Natural killer cell treated with Interleukin-12 subunit alpha and Interleukin-12 subunit beta and Interleukin-15 and Interleukin-18, amount 100 ng/mL, for 72 hours (primary cell): Measurements from ENCODE around the gene ITK. TPM values are rescaled to one million over a fixed set of nuclear protein-coding genes. Genes with fewer than 3 reads are reported as not detected.

Experiments
- ATAC-seq, 2 donors: fragments of 150-1000 bp; cut with Tn5 transposase in 1 of 2; sonication (Bioruptor Pico), chemical (Tn5 transposase) in 1 of 2; 2 replicates each; pipeline ENCODE4 v1.10.0; 2021
- DNase-seq: peaks from one replicate; pipeline ENCODE4 v3.0.0; 2022; ENCODE audit warnings: low spot score
- H3K27ac Mint-ChIP-seq, 2 donors: 1 replicate in 1 of 2; 2 replicates in 1 of 2; pipeline ENCODE4 v1.8.0; 2022; ENCODE audit warnings: mixed read lengths in 2 of 2, mild to moderate bottlenecking in 1 of 2, moderate library complexity in 1 of 2
- H3K27me3 Mint-ChIP-seq, 2 donors: 1 replicate in 1 of 2; 2 replicates in 1 of 2; pipeline ENCODE4 v1.8.0; 2022; ENCODE audit warnings: mixed read lengths in 2 of 2
- H3K36me3 Mint-ChIP-seq: one replicate; pipeline ENCODE4 v1.8.0; 2022; ENCODE audit warnings: mixed read lengths
- H3K4me1 Mint-ChIP-seq, 2 donors: 1 replicate in 1 of 2; 2 replicates in 1 of 2; pipeline ENCODE4 v1.8.0; 2022; ENCODE audit warnings: low read depth in 2 of 2, mixed read lengths in 2 of 2, mild to moderate bottlenecking in 1 of 2
- H3K4me3 Mint-ChIP-seq: one replicate; pipeline ENCODE4 v1.8.0; 2022; ENCODE audit warnings: mixed read lengths
- H3K9me3 Mint-ChIP-seq: 2 replicates; pipeline ENCODE4 v1.8.0; 2022; ENCODE audit warnings: mixed read lengths
- total RNA-seq, 2 donors: library from RNA; stranded (reverse); gene quantifications; one replicate each; pipeline ENCODE4 v1.2.3, GENCODE V29; 2022

The ITK gene
- total RNA-seq, 2 donors from 2014 or later = 153 to 225 TPM

DNA sequence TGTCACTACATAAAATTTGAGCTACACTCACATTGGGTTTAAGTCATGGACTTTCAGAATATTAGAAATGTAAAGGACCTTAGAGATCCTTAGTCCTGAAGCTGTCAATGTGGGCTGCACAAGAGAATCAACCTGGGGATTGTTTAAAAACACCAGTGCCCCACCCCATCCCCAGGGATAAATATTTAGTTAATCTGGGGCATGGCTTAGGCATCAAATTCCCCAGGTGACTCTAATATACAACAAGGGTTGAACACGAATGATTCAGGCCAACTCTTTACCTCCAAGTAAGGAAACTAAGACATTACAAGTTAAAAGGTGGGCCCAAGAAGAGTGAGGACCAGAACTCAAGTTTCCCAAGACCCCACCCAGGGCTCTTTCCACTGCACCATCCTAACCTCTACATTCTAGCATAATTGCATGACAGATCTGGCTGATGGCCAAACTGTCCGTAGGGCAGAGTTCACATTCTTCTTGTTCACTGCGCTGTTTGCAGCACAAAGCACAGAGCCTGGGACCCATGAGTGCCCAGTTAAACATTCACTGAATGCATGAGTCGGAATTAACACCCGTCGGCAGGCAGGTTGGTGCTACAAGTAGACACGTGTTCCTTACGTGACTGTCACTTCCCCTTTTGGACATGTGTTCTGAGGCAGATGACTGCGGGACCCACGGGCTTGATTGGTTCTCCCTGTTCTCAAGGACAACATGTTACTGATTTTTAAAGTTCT, 110.5 kb downstream of the ITK start:
- DNase-seq = no peak
- H3K36me3 Mint-ChIP-seq = peaks cover 38% of the 10 kb centered on the region
- peak overlapping the region; percentile 19 for H3K4me3 Mint-ChIP-seq
- H3K27me3 Mint-ChIP-seq = no peaks in the 10 kb centered on the region
- ATAC-seq = peak; percentile 44 to 72
- peaks cover 44 to 61% of the 10 kb centered on the region in 2 donors for H3K4me1 Mint-ChIP-seq
- peak overlapping the region; percentile 40 to 67 for H3K27ac Mint-ChIP-seq
- H3K9me3 Mint-ChIP-seq = no peaks in the 10 kb centered on the region

DNA sequence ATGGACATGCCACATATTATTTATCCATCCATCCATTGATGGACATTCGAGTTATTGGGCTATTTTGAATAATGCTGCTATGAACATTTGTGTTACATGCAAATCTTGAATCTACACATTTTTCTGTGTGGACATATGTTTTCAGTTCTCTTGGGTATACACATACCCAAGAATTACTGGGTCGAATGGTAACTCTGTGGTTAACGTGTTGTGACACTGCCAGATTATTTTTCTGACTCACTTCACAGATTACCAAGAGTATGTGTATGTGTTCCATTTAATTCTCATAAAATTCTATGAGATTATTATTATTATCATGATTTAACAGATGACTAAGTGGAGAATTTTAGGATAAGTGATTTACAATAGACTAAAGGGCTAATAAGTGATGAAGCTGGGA, 112.0 kb downstream of the ITK start:
- ATAC-seq = peak; percentile 85 to 88
- Mint-ChIP-seq H3K4me3 (peak overlapping the region; percentile 42), H3K36me3 (peaks cover 45% of the 10 kb centered on the region), H3K27me3 (no peaks in the 10 kb centered on the region), H3K9me3 (no peaks in the 10 kb centered on the region), H3K4me1 (peaks cover 52 to 63% of the 10 kb centered on the region in 2 donors), H3K27ac (peak overlapping the region; percentile 60 to 67)
- no peak for DNase-seq

DNA sequence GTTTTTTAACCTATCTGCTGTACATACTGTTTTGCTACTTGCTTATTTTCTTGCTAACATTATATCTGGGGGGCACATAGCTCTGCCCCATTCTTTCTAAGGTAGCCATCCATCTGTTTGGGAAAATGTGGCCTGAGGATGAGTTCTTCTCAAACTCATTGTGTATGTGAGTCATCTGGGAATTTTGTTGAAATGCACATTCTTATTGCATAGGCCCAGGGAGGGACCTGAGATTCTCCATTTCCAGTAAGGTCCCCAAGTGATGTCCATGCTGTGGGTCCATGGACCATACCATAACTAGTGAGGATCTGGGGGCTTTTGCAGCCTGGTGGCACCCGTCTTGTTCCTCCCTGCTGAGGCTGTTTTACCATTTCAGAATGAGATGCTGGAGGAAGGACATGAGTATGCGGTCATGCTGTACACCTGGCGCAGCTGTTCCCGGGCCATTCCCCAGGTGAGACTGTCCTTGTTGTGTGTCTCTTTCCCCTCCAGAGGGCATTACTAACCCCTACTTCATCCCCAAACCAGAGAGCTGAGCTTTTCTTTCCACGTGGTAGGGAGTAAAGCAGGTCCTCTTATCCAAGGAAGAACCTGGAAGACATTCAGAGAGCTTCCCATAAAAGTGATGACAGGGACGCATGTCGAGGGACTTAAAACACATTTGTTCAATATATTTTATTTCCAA, 113.9 kb downstream of the ITK start:
- Mint-ChIP-seq H3K27me3 (no peaks in the 10 kb centered on the region), H3K9me3 (no peaks in the 10 kb centered on the region), H3K36me3 (peaks cover 48% of the 10 kb centered on the region), H3K4me1 (peaks cover 47 to 54% of the 10 kb centered on the region in 2 donors), H3K27ac (peak overlapping the region; percentile 60 to 67), H3K4me3 (no peak overlapping the region)
- no peak for DNase-seq
- ATAC-seq = no peak

DNA sequence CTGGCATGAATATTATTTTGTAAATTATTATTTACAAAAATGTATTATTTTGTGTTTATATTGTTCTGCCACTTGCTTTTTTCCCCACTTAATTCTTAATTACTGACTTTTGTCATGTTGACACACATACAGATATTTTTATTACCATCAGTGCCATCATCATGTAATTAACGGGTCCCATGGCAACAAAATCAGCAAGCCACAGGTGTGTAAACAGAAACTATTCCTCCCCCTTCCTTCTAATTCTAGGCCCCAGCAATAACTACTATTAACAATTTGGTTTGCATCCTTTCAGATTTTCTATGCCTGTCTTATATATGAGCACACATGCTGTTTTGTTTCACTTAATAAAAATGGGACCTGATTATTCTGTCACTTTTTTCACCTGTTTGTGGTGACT, 114.6 kb downstream of the ITK start:
- no peak for ATAC-seq
- Mint-ChIP-seq H3K9me3 (no peaks in the 10 kb centered on the region), H3K36me3 (peaks cover 42% of the 10 kb centered on the region), H3K4me1 (peaks cover 41 to 48% of the 10 kb centered on the region in 2 donors), H3K27me3 (no peaks in the 10 kb centered on the region), H3K27ac (peak overlapping the region; percentile 72 to 92), H3K4me3 (no peak overlapping the region)
- no peak for DNase-seq

- Mint-ChIP-seq H3K4me1 (peaks cover 26 to 33% of the 10 kb centered on the region in 2 donors), H3K27ac (peak overlapping the region; percentile 10 to 93), H3K9me3 (no peaks in the 10 kb centered on the region), H3K27me3 (no peaks in the 10 kb centered on the region), H3K36me3 (peaks cover 28% of the 10 kb centered on the region), H3K4me3 (no peak overlapping the region)
- DNase-seq = no peak
- ATAC-seq = no peak
Observed at GRCh38 chr5:157300564-157300963, 119.9 kb downstream of the ITK start.

- H3K27ac Mint-ChIP-seq = peak overlapping the region; percentile 10 to 93
- peaks cover 31 to 33% of the 10 kb centered on the region in 2 donors for H3K4me1 Mint-ChIP-seq
- H3K9me3 Mint-ChIP-seq = no peaks in the 10 kb centered on the region
- H3K36me3 Mint-ChIP-seq = peaks cover 30% of the 10 kb centered on the region
- no peaks in the 10 kb centered on the region for H3K27me3 Mint-ChIP-seq
- DNase-seq (no peak), ATAC-seq (no peak)
- no peak overlapping the region for H3K4me3 Mint-ChIP-seq
Observed at GRCh38 chr5:157301066-157301465, 120.4 kb downstream of the ITK start.

GRCh38 chr5:157303023-157303422, 122.4 kb downstream of the ITK start:
- no peaks in the 10 kb centered on the region for H3K27me3 Mint-ChIP-seq
- H3K27ac Mint-ChIP-seq = peak overlapping the region; percentile 74 to 93
- ATAC-seq = no peak
- DNase-seq = no peak
- H3K4me1 Mint-ChIP-seq = peaks cover 41 to 43% of the 10 kb centered on the region in 2 donors
- H3K36me3 Mint-ChIP-seq = peaks cover 28% of the 10 kb centered on the region
- H3K9me3 Mint-ChIP-seq = no peaks in the 10 kb centered on the region
- no peak overlapping the region for H3K4me3 Mint-ChIP-seq

DNA sequence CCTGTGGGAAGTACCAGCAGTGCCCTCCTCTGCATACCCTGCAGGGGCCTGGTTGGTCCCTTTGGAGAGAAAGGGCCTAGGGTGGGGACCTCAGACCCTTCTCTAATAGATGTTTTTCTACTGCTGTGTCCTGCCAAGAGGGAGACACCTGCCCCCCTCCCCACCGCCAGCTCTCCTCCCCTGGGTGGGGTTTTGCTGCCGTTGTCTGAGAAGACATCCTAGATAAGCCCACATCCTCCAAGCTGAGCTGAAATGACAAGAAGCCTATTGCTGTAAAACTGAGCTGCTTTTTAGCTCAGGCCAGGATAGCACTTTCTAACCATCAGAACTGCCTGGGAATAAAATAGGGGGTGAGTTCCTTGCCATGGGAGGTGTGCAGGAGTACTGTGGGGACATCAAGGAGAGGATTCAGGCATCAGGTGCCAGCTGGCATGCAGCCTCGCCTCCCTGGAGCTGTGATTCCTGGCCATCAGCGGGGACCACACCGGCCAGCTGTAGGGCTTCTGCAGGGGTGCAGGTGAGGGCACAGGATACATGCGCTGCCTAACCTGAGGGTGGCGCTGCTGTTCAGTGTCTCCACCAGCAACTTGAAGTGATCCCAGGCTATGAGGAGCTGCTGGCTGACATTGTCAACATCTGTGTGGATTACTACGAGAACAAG, 123.2 kb downstream of the ITK start:
- Mint-ChIP-seq H3K36me3 (peaks cover 23% of the 10 kb centered on the region), H3K4me1 (peaks cover 42 to 48% of the 10 kb centered on the region in 2 donors), H3K4me3 (no peak overlapping the region), H3K27ac (peak overlapping the region; percentile 74 to 93), H3K9me3 (no peaks in the 10 kb centered on the region), H3K27me3 (no peaks in the 10 kb centered on the region)
- DNase-seq (no peak), ATAC-seq (peak; percentile 5 to 48)

Other genes with a start within 250 kb of the ITK start
- 10 to 100 TPM in 1 of 2 donors, 1 to 10 TPM in 1; 8.6 to 13.5 TPM for gene TIMD4, start 217.6 kb upstream of the ITK start, total RNA-seq
- gene HAVCR1, start 121.7 kb upstream of the ITK start, total RNA-seq = 10 to 100 TPM; 23.9 to 26.5 TPM
- gene HAVCR2, start 71.8 kb upstream of the ITK start, total RNA-seq = 100 to 1,000 TPM; 378 to 721 TPM
- 10 to 100 TPM; 14.8 to 16.6 TPM for gene MED7, start 38.0 kb upstream of the ITK start, total RNA-seq
- not detected for gene GARIN3, start 14.6 kb upstream of the ITK start, total RNA-seq
- 100 to 1,000 TPM; 282 to 424 TPM for gene CYFIP2, start 85.3 kb downstream of the ITK start, total RNA-seq